Measurements from ENCODE around the gene CEMIP. TPM values are rescaled to one million over a fixed set of nuclear protein-coding genes. Genes with fewer than 3 reads are reported as not detected.

CEMIP gene
- total RNA-seq, 6 donors from 2014 or later: 0.59 to 38.8 (median 5.7) TPM

- TF ChIP-seq POLR2A (IDR thresholded peaks at IDR 0.05) (no peak), POLR2AphosphoS5 (IDR thresholded peaks at IDR 0.05) (no peak), EP300 (IDR thresholded peaks at IDR 0.05) (no peak)
- no peaks in the 10 kb centered on the region for H3K27me3 ChIP-seq
- WGBS, 2 donors: 72 to 77% methylated on average over 4 to 7 of the region's 7 CpGs
- DNase-seq (no peak), ATAC-seq (ENCODE audit: low FRiP score in 2 of 2) (no peak)
- no peaks in the 10 kb centered on the region for H3K9me3 ChIP-seq
- H3K4me1 ChIP-seq: no peaks in the 10 kb centered on the region
- no peaks in the 10 kb centered on the region for H3K36me3 ChIP-seq
- H3K27ac ChIP-seq: no peak overlapping the region
- no peak overlapping the region for H3K4me3 ChIP-seq
Measured at GRCh38 chr15:80831606-80832224, 52.5 kb downstream of the CEMIP start.

DNA sequence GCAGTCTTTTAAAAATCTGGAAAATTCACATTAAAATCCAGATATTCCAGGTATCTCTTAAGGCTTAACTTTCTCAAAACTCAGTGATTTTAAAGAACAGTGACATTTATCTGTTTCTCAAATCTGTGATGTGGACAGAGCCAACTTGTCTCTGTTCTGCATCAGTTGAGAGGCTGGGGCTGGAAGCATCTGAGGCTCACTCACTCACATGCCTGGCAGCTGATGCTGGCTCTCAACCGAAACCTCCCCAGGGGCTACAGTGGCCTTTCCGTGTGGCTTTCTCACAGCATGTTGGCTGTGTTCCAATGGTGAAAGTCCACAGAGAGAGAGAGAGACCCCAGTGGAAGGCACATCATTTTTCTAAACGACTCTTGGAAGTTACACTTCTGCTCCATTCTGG, 53.5 kb downstream of the CEMIP start:
- TF ChIP-seq POLR2A (IDR thresholded peaks at IDR 0.05): no peak
- TF ChIP-seq CTCF (IDR thresholded peaks at IDR 0.05): no peak
- no peak for TF ChIP-seq EP300 (IDR thresholded peaks at IDR 0.05)
- TF ChIP-seq POLR2AphosphoS5 (IDR thresholded peaks at IDR 0.05): no peak

DNA sequence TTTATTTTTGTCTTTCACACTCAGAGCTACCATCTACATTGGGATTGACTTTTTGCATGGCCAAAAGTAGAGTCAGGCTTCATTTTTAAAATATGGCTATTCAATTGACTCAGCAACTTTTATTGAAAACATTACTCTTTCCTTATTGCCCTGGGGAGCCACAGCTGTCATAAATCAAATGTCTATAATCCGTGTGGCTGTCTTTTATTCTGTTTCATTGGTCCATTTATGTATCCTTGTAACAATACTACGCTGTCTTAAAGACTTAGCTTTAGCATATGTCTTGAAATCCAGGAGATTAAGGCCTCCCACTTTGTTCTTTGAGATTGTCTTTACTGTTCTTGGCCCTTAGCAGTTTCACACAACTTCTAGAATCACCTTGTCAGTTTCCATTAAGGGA, 55.2 kb downstream of the CEMIP start:
- ATAC-seq (ENCODE audit: low FRiP score in 2 of 2) (no peak), DNase-seq (no peak)
- Histone ChIP-seq H3K27ac (no peak overlapping the region), H3K27me3 (no peaks in the 10 kb centered on the region), H3K36me3 (no peaks in the 10 kb centered on the region), H3K4me1 (peaks cover 0 to 8% (median 3%) of the 10 kb centered on the region in 4 donors), H3K4me3 (no peak overlapping the region), H3K9me3 (no peaks in the 10 kb centered on the region)
- TF ChIP-seq CTCF (IDR thresholded peaks at IDR 0.05): no peak
- TF ChIP-seq POLR2A (IDR thresholded peaks at IDR 0.05): no peak
- no peak for TF ChIP-seq POLR2AphosphoS5 (IDR thresholded peaks at IDR 0.05)
- no peak for TF ChIP-seq EP300 (IDR thresholded peaks at IDR 0.05)
- WGBS, 2 donors: 73 to 81% methylated on average over 2 of the region's 2 CpGs

More for the DNA sequence above, 53.5 kb downstream of the CEMIP start:
- Histone ChIP-seq H3K36me3 (no peaks in the 10 kb centered on the region), H3K27me3 (no peaks in the 10 kb centered on the region), H3K9me3 (no peaks in the 10 kb centered on the region), H3K27ac (no peak overlapping the region), H3K4me1 (no peaks in the 10 kb centered on the region), H3K4me3 (no peak overlapping the region)
- ATAC-seq (ENCODE audit: low FRiP score in 2 of 2) (no peak), DNase-seq (no peak)
- 51 to 75% methylated on average over 3 of the region's 3 CpGs for WGBS, 2 donors

DNA sequence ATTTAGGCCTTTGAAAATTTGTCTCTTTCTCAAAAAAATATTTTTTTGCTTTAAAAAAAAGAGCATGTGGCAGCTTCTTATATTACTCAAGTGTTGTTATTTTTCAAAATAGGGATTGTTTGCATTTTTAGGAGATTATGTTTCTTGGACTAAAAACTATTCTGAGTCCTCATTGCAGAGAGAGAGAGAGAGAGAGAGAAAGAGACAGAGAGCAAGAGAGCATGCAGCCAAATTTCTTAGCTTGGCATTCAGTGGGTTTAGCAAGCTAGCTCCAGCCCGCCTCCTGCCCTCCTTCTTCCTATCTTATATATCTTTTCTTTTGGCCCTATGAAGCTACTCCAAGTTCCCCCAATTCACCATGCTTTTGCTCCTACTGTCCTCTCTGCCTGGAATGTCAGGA, 55.7 kb downstream of the CEMIP start:
- H3K4me1 ChIP-seq: peaks cover 0 to 10% (median 4%) of the 10 kb centered on the region in 4 donors
- 81 to 83% methylated on average over 1 of the region's 1 CpG for WGBS, 2 donors
- no peaks in the 10 kb centered on the region for H3K27me3 ChIP-seq
- H3K9me3 ChIP-seq: no peaks in the 10 kb centered on the region
- H3K36me3 ChIP-seq: no peaks in the 10 kb centered on the region
- H3K4me3 ChIP-seq: no peak overlapping the region
- no peak overlapping the region for H3K27ac ChIP-seq
- ATAC-seq (ENCODE audit: low FRiP score in 2 of 2) (no peak), DNase-seq (no peak)
- no peak for TF ChIP-seq CTCF (IDR thresholded peaks at IDR 0.05)
- no peak for TF ChIP-seq EP300 (IDR thresholded peaks at IDR 0.05)
- no peak for TF ChIP-seq POLR2AphosphoS5 (IDR thresholded peaks at IDR 0.05)
- TF ChIP-seq POLR2A (IDR thresholded peaks at IDR 0.05): no peak

DNA sequence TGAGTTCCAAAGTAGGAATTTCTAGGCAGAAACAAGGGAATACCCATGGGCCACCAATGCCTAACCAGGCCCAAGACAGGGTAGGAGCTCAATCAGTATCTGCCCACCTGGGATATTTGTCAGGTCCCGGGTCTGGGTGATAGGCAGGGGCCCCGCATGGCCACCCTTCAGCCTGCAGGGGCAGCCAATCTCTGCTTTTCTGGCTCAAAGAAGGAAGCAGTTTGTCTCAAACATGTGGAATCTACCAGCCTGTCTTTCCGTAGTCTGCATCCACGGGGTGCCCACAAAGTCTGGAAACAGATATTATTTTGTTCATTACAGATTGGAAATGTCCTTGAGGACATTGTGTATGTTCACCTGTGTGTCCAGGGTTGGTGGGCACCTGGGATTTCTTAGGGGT, 56.2 kb downstream of the CEMIP start:
- Histone ChIP-seq H3K9me3 (no peaks in the 10 kb centered on the region), H3K4me1 (peaks cover 0 to 10% (median 4%) of the 10 kb centered on the region in 4 donors), H3K36me3 (no peaks in the 10 kb centered on the region), H3K27me3 (no peaks in the 10 kb centered on the region), H3K27ac (no peak overlapping the region), H3K4me3 (no peak overlapping the region)
- no peak for ATAC-seq (ENCODE audit: low FRiP score in 2 of 2)
- 75 to 87% methylated on average over 4 of the region's 4 CpGs for WGBS, 2 donors
- no peak for DNase-seq
- no peak for TF ChIP-seq CTCF (IDR thresholded peaks at IDR 0.05)
- TF ChIP-seq POLR2A (IDR thresholded peaks at IDR 0.05): no peak
- no peak for TF ChIP-seq EP300 (IDR thresholded peaks at IDR 0.05)
- TF ChIP-seq POLR2AphosphoS5 (IDR thresholded peaks at IDR 0.05): no peak
